ENCODE results near the gene CELA2A. TPM values are rescaled to one million over a fixed set of nuclear protein-coding genes. Genes with fewer than 3 reads are reported as not detected.
"Not testable (repeated sequence)": the region's sequence is repeated elsewhere in the genome, so short reads cannot be mapped to it uniquely, and the experiment has no call there.

Gene CELA2A
- total RNA-seq, 2 experiments from 2014 or later = not detected

DNA sequence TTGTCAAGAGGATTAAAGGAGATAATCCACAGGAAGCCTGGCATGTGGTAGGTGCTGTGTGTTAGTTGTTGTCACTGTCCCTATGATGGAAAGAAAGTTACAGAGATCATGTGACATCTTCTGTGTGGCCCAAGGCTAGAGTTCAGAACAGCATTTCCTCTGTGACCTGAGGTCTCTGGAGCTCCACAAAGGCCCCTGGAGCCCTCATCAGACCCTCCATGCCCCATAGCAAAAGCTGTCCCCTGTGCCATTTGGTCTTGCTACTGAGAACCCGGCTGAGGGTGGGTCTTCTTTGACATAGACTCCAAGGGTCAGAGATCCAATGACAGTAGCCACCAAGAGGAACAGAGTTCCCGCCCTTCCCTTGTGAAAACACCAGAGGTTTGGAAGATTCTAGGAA is 27.4 kb downstream of the CELA2A start:
- ChIA-PET CTCF (ENCODE audit: unreplicated experiment) (no interaction called here), POLR2A (no interaction called here)
- DNase-seq (ENCODE audit: low spot score) = no peak
- Histone ChIP-seq H2AFZ (ENCODE audit: low read length) (no peak overlapping the region), H3K36me3 (ENCODE audit: insufficient read depth, low read length) (no peaks in the 10 kb centered on the region), H3K27ac (ENCODE audit: low read depth, low read length, poor library complexity, severe bottlenecking) (no peak overlapping the region), H3K4me1 (ENCODE audit: insufficient read depth, low read length, poor library complexity, severe bottlenecking) (no peaks in the 10 kb centered on the region), H3K9me3 (ENCODE audit: low read length) (no peaks in the 10 kb centered on the region), H3K4me3 (ENCODE audit: low read depth, low read length, poor library complexity, severe bottlenecking) (no peak overlapping the region), H4K20me1 (ENCODE audit: insufficient read depth, low read length) (no peaks in the 10 kb centered on the region), H3K79me2 (ENCODE audit: insufficient read depth, low read depth, low read length) (no peaks in the 10 kb centered on the region), H3K9me2 (ENCODE audit: insufficient read depth, low read length) (no peaks in the 10 kb centered on the region), H3K4me2 (ENCODE audit: low read length) (no peak overlapping the region)
- no peak for TF ChIP-seq CTCF (conservative IDR thresholded peaks at IDR 0.05; ENCODE audit: low read length)
- TF ChIP-seq EZH2phosphoT487 (IDR thresholded peaks at IDR 0.05; ENCODE audit: borderline replicate concordance, low read depth, low read length) = no peak
- intact Hi-C loops (cut with micrococcal nuclease; ENCODE audit: unreplicated experiment) = no loop called here
- BruUV-seq (replicated peaks) = no TSS peak

DNA sequence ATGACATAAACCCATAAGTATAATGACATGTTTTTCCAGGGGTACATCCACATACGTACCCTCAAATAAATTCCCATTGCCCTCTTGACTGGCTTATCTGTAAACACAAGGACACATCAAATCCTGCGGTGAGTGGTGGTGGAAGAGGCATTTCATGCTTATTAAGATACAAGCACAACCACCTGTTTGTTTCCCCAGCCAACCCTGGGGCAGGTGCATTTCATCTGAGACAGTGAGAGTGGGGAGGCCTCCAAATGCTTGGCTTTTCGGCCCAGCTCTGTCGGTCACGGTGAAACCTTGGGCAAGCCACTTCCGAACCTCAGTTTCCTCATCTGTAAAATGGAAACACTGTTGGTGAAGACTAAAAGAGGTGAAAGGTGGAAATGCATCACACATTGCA is 27.9 kb downstream of the CELA2A start:
- H3K79me2 ChIP-seq (ENCODE audit: insufficient read depth, low read depth, low read length); H3K36me3 ChIP-seq (ENCODE audit: insufficient read depth, low read length); BruUV-seq (replicated peaks); H2AFZ ChIP-seq (ENCODE audit: low read length); intact Hi-C loops (cut with micrococcal nuclease; ENCODE audit: unreplicated experiment); H3K27ac ChIP-seq (ENCODE audit: low read depth, low read length, poor library complexity, severe bottlenecking); POLR2A ChIA-PET; H3K4me1 ChIP-seq (ENCODE audit: insufficient read depth, low read length, poor library complexity, severe bottlenecking); DNase-seq (ENCODE audit: low spot score); H4K20me1 ChIP-seq (ENCODE audit: insufficient read depth, low read length); H3K4me3 ChIP-seq (ENCODE audit: low read depth, low read length, poor library complexity, severe bottlenecking); H3K9me3 ChIP-seq (ENCODE audit: low read length); H3K9me2 ChIP-seq (ENCODE audit: insufficient read depth, low read length); H3K4me2 ChIP-seq (ENCODE audit: low read length); CTCF ChIA-PET (ENCODE audit: unreplicated experiment): not testable (repeated sequence)

GRCh38 chr1:15485636-15486035 is 29.1 kb downstream of the CELA2A start:
- intact Hi-C loops (cut with micrococcal nuclease; ENCODE audit: unreplicated experiment) = no loop called here
- no peak for DNase-seq (ENCODE audit: low spot score)
- BruUV-seq (replicated peaks) = no TSS peak
- Histone ChIP-seq H2AFZ (ENCODE audit: low read length) (no peak overlapping the region), H3K27ac (ENCODE audit: low read depth, low read length, poor library complexity, severe bottlenecking) (no peak overlapping the region), H3K9me3 (ENCODE audit: low read length) (no peaks in the 10 kb centered on the region), H3K4me2 (ENCODE audit: low read length) (no peak overlapping the region), H3K79me2 (ENCODE audit: insufficient read depth, low read depth, low read length) (no peaks in the 10 kb centered on the region), H3K4me3 (ENCODE audit: low read depth, low read length, poor library complexity, severe bottlenecking) (no peak overlapping the region), H3K9me2 (ENCODE audit: insufficient read depth, low read length) (no peaks in the 10 kb centered on the region), H3K36me3 (ENCODE audit: insufficient read depth, low read length) (no peaks in the 10 kb centered on the region), H3K4me1 (ENCODE audit: insufficient read depth, low read length, poor library complexity, severe bottlenecking) (no peaks in the 10 kb centered on the region), H4K20me1 (ENCODE audit: insufficient read depth, low read length) (no peaks in the 10 kb centered on the region)
- TF ChIP-seq CTCF (conservative IDR thresholded peaks at IDR 0.05; ENCODE audit: low read length) = no peak
- CTCF ChIA-PET (ENCODE audit: unreplicated experiment) = no interaction called here
- POLR2A ChIA-PET = interaction anchor here (0.7 kb wide), 1 partner anchor 434 kb away, joined by 3 read pairs; no protein-coding TSS in a partner anchor

- CTCF ChIA-PET (ENCODE audit: unreplicated experiment); H3K36me3 ChIP-seq (ENCODE audit: insufficient read depth, low read length); BruUV-seq (replicated peaks); H3K9me2 ChIP-seq (ENCODE audit: insufficient read depth, low read length); H3K9me3 ChIP-seq (ENCODE audit: low read length); H3K79me2 ChIP-seq (ENCODE audit: insufficient read depth, low read depth, low read length); H3K4me1 ChIP-seq (ENCODE audit: insufficient read depth, low read length, poor library complexity, severe bottlenecking); H3K27ac ChIP-seq (ENCODE audit: low read depth, low read length, poor library complexity, severe bottlenecking); H2AFZ ChIP-seq (ENCODE audit: low read length); POLR2A ChIA-PET; H4K20me1 ChIP-seq (ENCODE audit: insufficient read depth, low read length); intact Hi-C loops (cut with micrococcal nuclease; ENCODE audit: unreplicated experiment); H3K4me3 ChIP-seq (ENCODE audit: low read depth, low read length, poor library complexity, severe bottlenecking); H3K4me2 ChIP-seq (ENCODE audit: low read length); DNase-seq (ENCODE audit: low spot score): not testable (repeated sequence)
These were observed 30.5 kb downstream of the CELA2A start for GRCh38 chr1:15486844-15487610.
